GM21529 (cell line): ENCODE data around the gene ARID2.

ENCODE experiments used
- ATAC-seq: cut with Tn5 transposase; IDR thresholded peaks from one replicate; pipeline ENCODE4 v1.9.1; 2021; ENCODE audit not compliant: unreplicated experiment

Gene ARID2

GRCh38 chr12:45760333-45760732 is 30.8 kb downstream of the ARID2 start:
- no peak for ATAC-seq

- ATAC-seq = no peak
Observed at GRCh38 chr12:45762185-45763110, 32.9 kb downstream of the ARID2 start.

- no peak for ATAC-seq
Observed at GRCh38 chr12:45763381-45763780, 33.9 kb downstream of the ARID2 start.

GRCh38 chr12:45768194-45768593 is 38.7 kb downstream of the ARID2 start:
- ATAC-seq = no peak

GRCh38 chr12:45773747-45774146 is 44.2 kb downstream of the ARID2 start:
- no peak for ATAC-seq

- ATAC-seq = no peak
Observed at GRCh38 chr12:45774508-45775162, 45.1 kb downstream of the ARID2 start.

GRCh38 chr12:45775465-45775864 is 46.0 kb downstream of the ARID2 start:
- no peak for ATAC-seq

GRCh38 chr12:45775964-45776363 is 46.5 kb downstream of the ARID2 start:
- peak; percentile 57 for ATAC-seq

GRCh38 chr12:45779936-45780335 is 50.4 kb downstream of the ARID2 start:
- ATAC-seq = no peak

- no peak for ATAC-seq
Observed at GRCh38 chr12:45781080-45781479, 51.6 kb downstream of the ARID2 start.

GRCh38 chr12:45785315-45785714 is 55.8 kb downstream of the ARID2 start:
- ATAC-seq = no peak

GRCh38 chr12:45789025-45789424 is 59.5 kb downstream of the ARID2 start:
- peak; percentile 58 for ATAC-seq

- no peak for ATAC-seq
Observed at GRCh38 chr12:45794422-45794821, 64.9 kb downstream of the ARID2 start.

GRCh38 chr12:45801625-45802024 is 72.1 kb downstream of the ARID2 start:
- ATAC-seq = no peak

GRCh38 chr12:45803111-45803510 is 73.6 kb downstream of the ARID2 start:
- ATAC-seq = no peak

- ATAC-seq = no peak
Observed at GRCh38 chr12:45816652-45817051, 87.1 kb downstream of the ARID2 start.

GRCh38 chr12:45827974-45828373 is 98.5 kb downstream of the ARID2 start:
- peak; percentile 28 for ATAC-seq

GRCh38 chr12:45828402-45828801 is 98.9 kb downstream of the ARID2 start:
- peak; percentile 73 for ATAC-seq

GRCh38 chr12:45831590-45831989 is 102.1 kb downstream of the ARID2 start:
- ATAC-seq = no peak

- ATAC-seq = no peak
Observed at GRCh38 chr12:45833401-45833800, 103.9 kb downstream of the ARID2 start.

- no peak for ATAC-seq
Observed at GRCh38 chr12:45834809-45835208, 105.3 kb downstream of the ARID2 start.

GRCh38 chr12:45839917-45840316 is 110.4 kb downstream of the ARID2 start:
- no peak for ATAC-seq
